Neural cell (in vitro differentiated cells): ENCODE measurements around the gene ESD.

ENCODE experiments used
- CTCF ChIP-seq: fragments of 450-650 bp; IDR thresholded peaks from 2 replicates; pipeline ENCODE4 v1.5.1; 2014; ENCODE audit warnings: antibody characterized with exemption, mild to moderate bottlenecking, moderate library complexity; ENCODE audit not compliant: poor library complexity, severe bottlenecking
- EP300 ChIP-seq: fragments of 450-650 bp; conservative IDR thresholded peaks from 2 replicates; pipeline ENCODE4 v1.6.1; 2014; ENCODE audit warnings: antibody characterized with exemption, mild to moderate bottlenecking, moderate library complexity; ENCODE audit not compliant: poor library complexity, severe bottlenecking
- MXI1 ChIP-seq: fragments of 450-650 bp; conservative IDR thresholded peaks from 2 replicates; pipeline ENCODE4 v1.6.1; 2014; ENCODE audit warnings: antibody characterized with exemption, mild to moderate bottlenecking; ENCODE audit not compliant: poor library complexity, severe bottlenecking
- SMC3 ChIP-seq: fragments of 450-650 bp; conservative IDR thresholded peaks from 2 replicates; pipeline ENCODE4 v1.6.1; 2014; ENCODE audit warnings: antibody characterized with exemption, mild to moderate bottlenecking, moderate library complexity; ENCODE audit not compliant: poor library complexity
- TF ChIP-seq, protein P1 (sequence below): IDR thresholded peaks from 2 replicates; pipeline ENCODE4 v1.6.1; 2012; ENCODE audit warnings: borderline replicate concordance

DNA sequence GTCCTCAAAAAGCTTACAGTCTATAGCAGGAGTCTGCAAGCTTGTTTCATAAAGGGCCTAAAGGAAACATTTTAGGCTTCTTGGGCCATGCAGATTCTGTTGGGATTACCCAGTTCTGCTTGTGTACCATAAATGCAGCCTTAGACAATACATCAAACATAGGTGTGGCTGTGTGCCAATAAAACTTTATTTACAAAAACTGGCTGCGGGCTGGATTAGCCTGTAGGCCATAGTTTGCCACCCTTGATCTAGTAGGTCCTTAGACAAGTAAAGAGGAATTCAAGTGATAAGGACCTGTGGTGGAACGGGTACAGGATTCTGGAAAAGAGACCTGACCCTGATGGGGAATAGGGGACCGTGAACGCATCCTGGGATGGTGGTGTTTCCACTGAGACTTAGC is 51.9 kb downstream of the ESD start:
- TF ChIP-seq CTCF (no peak), EP300 (no peak), SMC3 (no peak), MXI1 (no peak)
- TF ChIP-seq, protein P1, sequence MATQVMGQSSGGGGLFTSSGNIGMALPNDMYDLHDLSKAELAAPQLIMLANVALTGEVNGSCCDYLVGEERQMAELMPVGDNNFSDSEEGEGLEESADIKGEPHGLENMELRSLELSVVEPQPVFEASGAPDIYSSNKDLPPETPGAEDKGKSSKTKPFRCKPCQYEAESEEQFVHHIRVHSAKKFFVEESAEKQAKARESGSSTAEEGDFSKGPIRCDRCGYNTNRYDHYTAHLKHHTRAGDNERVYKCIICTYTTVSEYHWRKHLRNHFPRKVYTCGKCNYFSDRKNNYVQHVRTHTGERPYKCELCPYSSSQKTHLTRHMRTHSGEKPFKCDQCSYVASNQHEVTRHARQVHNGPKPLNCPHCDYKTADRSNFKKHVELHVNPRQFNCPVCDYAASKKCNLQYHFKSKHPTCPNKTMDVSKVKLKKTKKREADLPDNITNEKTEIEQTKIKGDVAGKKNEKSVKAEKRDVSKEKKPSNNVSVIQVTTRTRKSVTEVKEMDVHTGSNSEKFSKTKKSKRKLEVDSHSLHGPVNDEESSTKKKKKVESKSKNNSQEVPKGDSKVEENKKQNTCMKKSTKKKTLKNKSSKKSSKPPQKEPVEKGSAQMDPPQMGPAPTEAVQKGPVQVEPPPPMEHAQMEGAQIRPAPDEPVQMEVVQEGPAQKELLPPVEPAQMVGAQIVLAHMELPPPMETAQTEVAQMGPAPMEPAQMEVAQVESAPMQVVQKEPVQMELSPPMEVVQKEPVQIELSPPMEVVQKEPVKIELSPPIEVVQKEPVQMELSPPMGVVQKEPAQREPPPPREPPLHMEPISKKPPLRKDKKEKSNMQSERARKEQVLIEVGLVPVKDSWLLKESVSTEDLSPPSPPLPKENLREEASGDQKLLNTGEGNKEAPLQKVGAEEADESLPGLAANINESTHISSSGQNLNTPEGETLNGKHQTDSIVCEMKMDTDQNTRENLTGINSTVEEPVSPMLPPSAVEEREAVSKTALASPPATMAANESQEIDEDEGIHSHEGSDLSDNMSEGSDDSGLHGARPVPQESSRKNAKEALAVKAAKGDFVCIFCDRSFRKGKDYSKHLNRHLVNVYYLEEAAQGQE = no peak
